SK-N-SH (cell line): Measurements from ENCODE around the gene TMEM218. TPM values are rescaled to one million over a fixed set of nuclear protein-coding genes. Genes with fewer than 3 reads are reported as not detected.

Experiments used
- CTCF ChIA-PET: fragments of 300-600, 350-600 bp; formaldehyde crosslinking; extraction: SDS; loops from one replicate; lab custom pipeline; 2021; lab: Yijun Ruan, JAX
- POLR2A ChIA-PET: fragments of 350-600 bp; sonication (Branson Sonifier 250); formaldehyde crosslinking; extraction: SDS; loops from one replicate; lab custom pipeline; 2020; ENCODE audit warnings: antibody characterized with exemption, inconsistent platforms; lab: Yijun Ruan, JAX
- DNase-seq: peaks from one replicate; pipeline ENCODE4 v3.0.0; 2012
- H2AFZ ChIP-seq: fragments of 200-600 bp; sonication (generic); 2 replicates; pipeline ENCODE4 v1.8.1; 2016; ENCODE audit warnings: antibody characterized with exemption, mild to moderate bottlenecking, low read depth
- H3F3A ChIP-seq: fragments of 200-600 bp; sonication (generic); replicated peaks from 2 replicates; pipeline ENCODE3; 2016; ENCODE audit warnings: antibody characterized with exemption, mild to moderate bottlenecking; ENCODE audit not compliant: insufficient read depth
- H3K27ac ChIP-seq, 2 experiments: fragments of 200-500 bp in 1 of 2; fragments of 200-600 bp in 1 of 2; sonication (Bioruptor generic) in 1 of 2; sonication (generic), shearing (Covaris generic) in 1 of 2; 2 replicates each; pipeline versions ENCODE4 v1.5.1 to v1.6.1; 2014 to 2016; ENCODE audit warnings: low read depth in 2 of 2, inconsistent platforms in 1 of 2, low read length in 1 of 2, mild to moderate bottlenecking in 1 of 2, mixed read lengths in 1 of 2
- H3K27me3 ChIP-seq: fragments of 200-600 bp; sonication (generic), shearing (Covaris generic); 2 replicates; pipeline ENCODE4 v1.6.1; 2016; ENCODE audit warnings: mixed run types; ENCODE audit not compliant: insufficient read depth
- H3K36me3 ChIP-seq, 2 experiments: fragments of 200-500 bp in 1 of 2; fragments of 200-600 bp in 1 of 2; sonication (Bioruptor generic) in 1 of 2; sonication (generic) in 1 of 2; replicated peaks in 1 of 2; 2 replicates each; pipeline versions ENCODE3 to v1.5.1; 2014 to 2016; ENCODE audit warnings: low read length in 1 of 2, mild to moderate bottlenecking in 1 of 2; ENCODE audit not compliant: insufficient read depth in 2 of 2, control insufficient read depth in 1 of 2
- H3K4me1 ChIP-seq, 2 experiments: fragments of 200-500 bp in 1 of 2; fragments of 200-600 bp in 1 of 2; sonication (Bioruptor generic) in 1 of 2; sonication (generic), shearing (Covaris generic) in 1 of 2; 2 replicates each; pipeline versions ENCODE4 v1.5.1 to v1.6.1; 2014 to 2016; ENCODE audit warnings: low read depth in 1 of 2, low read length in 1 of 2, mixed run types in 1 of 2; ENCODE audit not compliant: insufficient read depth in 2 of 2, control insufficient read depth in 1 of 2
- H3K4me2 ChIP-seq: fragments of 200-600 bp; sonication (generic), shearing (Covaris generic); 2 replicates; pipeline ENCODE4 v1.6.1; 2017; ENCODE audit warnings: mixed run types
- H3K4me3 ChIP-seq, 2 experiments: fragments of 200-500 bp in 1 of 2; fragments of 200-600 bp in 1 of 2; sonication (Bioruptor generic) in 1 of 2; sonication (generic), shearing (Covaris generic) in 1 of 2; 2 replicates each; pipeline versions ENCODE4 v1.5.1 to v1.8.1; 2014 to 2016; ENCODE audit warnings: low read depth in 2 of 2, inconsistent platforms in 1 of 2, low read length in 1 of 2, mild to moderate bottlenecking in 1 of 2, mixed read lengths in 1 of 2, moderate library complexity in 1 of 2
- H3K79me2 ChIP-seq: fragments of 200-600 bp; sonication (generic); 2 replicates; pipeline ENCODE4 v1.8.1; 2017; ENCODE audit warnings: mild to moderate bottlenecking; ENCODE audit not compliant: insufficient read depth
- H3K9ac ChIP-seq: fragments of 200-600 bp; sonication (generic); 2 replicates; pipeline ENCODE4 v1.6.1; 2017; ENCODE audit warnings: mixed run types
- H3K9me2 ChIP-seq: fragments of 200-600 bp; sonication (generic); 2 replicates; pipeline ENCODE4 v1.6.1; 2017; ENCODE audit warnings: mixed run types
- H3K9me3 ChIP-seq: fragments of 200-600 bp; sonication (generic); 2 replicates; pipeline ENCODE4 v1.6.1; 2017; ENCODE audit warnings: mixed run types, mild to moderate bottlenecking, moderate library complexity
- H4K20me1 ChIP-seq: fragments of 200-600 bp; sonication (generic); 2 replicates; pipeline ENCODE4 v1.6.1; 2017; ENCODE audit warnings: mild to moderate bottlenecking, mixed run types; ENCODE audit not compliant: insufficient read depth
- CTCF ChIP-seq: fragments of 200-600 bp; sonication (generic); IDR thresholded peaks from 2 replicates; pipeline ENCODE4 v1.6.1; 2017; ENCODE audit warnings: antibody characterized with exemption, mild to moderate bottlenecking, moderate library complexity
- ELF1 ChIP-seq: IDR thresholded peaks from 2 replicates; pipeline ENCODE4 v1.4.0; 2012
- FOSL2 ChIP-seq: IDR thresholded peaks from 2 replicates; pipeline ENCODE4 v1.4.0; 2012; ENCODE audit warnings: low read depth, mild to moderate bottlenecking, moderate library complexity, borderline replicate concordance
- GABPA ChIP-seq: IDR thresholded peaks from 2 replicates; pipeline ENCODE4 v1.4.0; 2012; ENCODE audit warnings: low read depth, mild to moderate bottlenecking
- GATA2 ChIP-seq: sonication (generic); formaldehyde crosslinking; IDR thresholded peaks from 2 replicates; pipeline ENCODE4 v1.5.0; 2020; ENCODE audit warnings: mild to moderate bottlenecking, missing genetic modification reagents
- IRF3 ChIP-seq: fragments of 150-350 bp; IDR thresholded peaks from 2 replicates; pipeline ENCODE4 v1.6.1; 2016; ENCODE audit warnings: mild to moderate bottlenecking, low read depth, low read length
- JUND ChIP-seq: IDR thresholded peaks from 2 replicates; pipeline ENCODE4 v1.4.0; 2012
- MAX ChIP-seq: IDR thresholded peaks from 2 replicates; pipeline ENCODE4 v1.4.0; 2012; ENCODE audit warnings: low read depth
- MXI1 ChIP-seq: IDR thresholded peaks from 2 replicates; pipeline ENCODE4 v1.6.1; 2012; ENCODE audit warnings: mild to moderate bottlenecking, low read depth, low read length, improper control_type of control experiment
- NRF1 ChIP-seq: IDR thresholded peaks from 2 replicates; pipeline ENCODE4 v1.6.1; 2012; ENCODE audit warnings: low read depth, mild to moderate bottlenecking, low read length
- PBX3 ChIP-seq: IDR thresholded peaks from 2 replicates; pipeline ENCODE4; 2012
- POLR2AphosphoS5 ChIP-seq: IDR thresholded peaks from 2 replicates; pipeline ENCODE4 v1.6.1; 2012; ENCODE audit warnings: low read depth, low read length
- RCOR1 ChIP-seq: fragments of 150-350 bp; IDR thresholded peaks from 2 replicates; pipeline ENCODE4 v1.6.1; 2017; ENCODE audit warnings: antibody characterized with exemption, low read length
- RFX5 ChIP-seq: IDR thresholded peaks from 2 replicates; pipeline ENCODE4 v1.6.1; 2012; ENCODE audit warnings: mild to moderate bottlenecking, improper control_type of control experiment, low read length
- SIN3A ChIP-seq: IDR thresholded peaks from 2 replicates; pipeline ENCODE4 v1.6.1; 2012; ENCODE audit warnings: low read depth, mild to moderate bottlenecking, low read length, moderate library complexity, borderline replicate concordance
- SMC3 ChIP-seq: IDR thresholded peaks from 2 replicates; pipeline ENCODE4 v1.6.1; 2012; ENCODE audit warnings: low read depth, low read length, improper control_type of control experiment
- USF1 ChIP-seq: IDR thresholded peaks from 2 replicates; pipeline ENCODE4 v1.4.0; 2012; ENCODE audit warnings: low read depth, borderline replicate concordance
- ZBTB33 ChIP-seq: IDR thresholded peaks from 2 replicates; pipeline ENCODE4 v1.4.0; 2012; ENCODE audit warnings: low read depth, borderline replicate concordance
- WGBS: methylation state at CpG from one replicate; pipeline ENCODE4 v1.1.6; 2017; ENCODE audit warnings: low lambda C conversion rate; 5-methylcytosine and 5-hydroxymethylcytosine counted together
- polyA plus RNA-seq, 3 experiments: library from polyadenylated mRNA; depleted of rRNA; stranded (reverse); fragments of >200 nt; gene quantifications; 2 replicates each; pipeline ENCODE4 v1.2.3, GENCODE V29; 2012

TMEM218 gene
- polyA plus RNA-seq, 1 of the 3 experiments (the other 2 are of a cell fraction) = 36.2 TPM

GRCh38 chr11:125081098-125081798 is 30.2 kb downstream of the TMEM218 start:
- Histone ChIP-seq H3K27ac (no peak overlapping the region), H3K4me2 (no peak overlapping the region), H3K4me3 (no peak overlapping the region), H3K27me3 (no peaks in the 10 kb centered on the region), H3K79me2 (no peaks in the 10 kb centered on the region), H3K9me3 (no peaks in the 10 kb centered on the region), H3F3A (no peaks in the 10 kb centered on the region), H3K4me1 (no peaks in the 10 kb centered on the region), H3K9me2 (no peaks in the 10 kb centered on the region), H2AFZ (no peak overlapping the region), H4K20me1 (no peaks in the 10 kb centered on the region), H3K9ac (no peak overlapping the region), H3K36me3 (no peaks in the 10 kb centered on the region)
- WGBS = 70% methylated on average over 2 of the region's 14 CpGs
- ChIA-PET POLR2A (no interaction called here), CTCF (interaction anchor here (0.8 to 1.8 kb wide), 3 partner anchors 9 to 348 kb away, joined by 4 to 7 read pairs (median 5); no protein-coding TSS in a partner anchor)
- no peak for TF ChIP-seq FOSL2
- no peak for TF ChIP-seq IRF3
- no peak for TF ChIP-seq USF1
- TF ChIP-seq MAX = no peak
- TF ChIP-seq SMC3 = no peak
- no peak for TF ChIP-seq GABPA
- no peak for TF ChIP-seq RFX5
- no peak for TF ChIP-seq ELF1
- TF ChIP-seq NRF1 = no peak
- TF ChIP-seq GATA2 (CRISPR knock-in tag) = no peak
- TF ChIP-seq MXI1 = no peak
- no peak for TF ChIP-seq SIN3A
- TF ChIP-seq POLR2AphosphoS5 = no peak
- no peak for TF ChIP-seq JUND
- TF ChIP-seq PBX3 = no peak
- TF ChIP-seq ZBTB33 = no peak
- no peak for TF ChIP-seq RCOR1
- no peak for TF ChIP-seq CTCF
- no peak for DNase-seq
